Measurements from ENCODE around the gene LCK. TPM values are rescaled to one million over a fixed set of nuclear protein-coding genes. Genes with fewer than 3 reads are reported as not detected.

LCK gene
- total and polyA plus RNA-seq, 4 donors = 2.4 to 8.9 (median 4.3) TPM

- Histone ChIP-seq H3K27ac (ENCODE audit: low read depth in 1 of 2, low read length in 1 of 2) (no peak overlapping the region), H3K9me3 (ENCODE audit: control insufficient read depth in 4 of 4, insufficient read depth in 3 of 4, low read length in 3 of 4) (no peaks in the 10 kb centered on the region), H3K27me3 (ENCODE audit: control insufficient read depth in 3 of 3, insufficient read depth in 3 of 3, low read length in 2 of 3) (no peaks in the 10 kb centered on the region), H3K4me3 (no peak overlapping the region), H3K4me1 (ENCODE audit: control insufficient read depth in 5 of 5, insufficient read depth in 5 of 5, low read length in 5 of 5) (peaks cover 3 to 8% (median 5%) of the 10 kb centered on the region in 5 donors), H3K9ac (ENCODE audit: insufficient read depth in 1 of 2, low read length in 2 of 2) (no peak overlapping the region), H3K36me3 (ENCODE audit: control insufficient read depth in 4 of 4, insufficient read depth in 4 of 4, low read length in 4 of 4) (no peaks in the 10 kb centered on the region)
- no peak for DNase-seq
- no peak for ATAC-seq (ENCODE audit: insufficient read depth, low FRiP score)
- WGBS, 2 donors = 86 to 88% methylated on average over 6 of the region's 6 CpGs
- TF ChIP-seq, protein P1, sequence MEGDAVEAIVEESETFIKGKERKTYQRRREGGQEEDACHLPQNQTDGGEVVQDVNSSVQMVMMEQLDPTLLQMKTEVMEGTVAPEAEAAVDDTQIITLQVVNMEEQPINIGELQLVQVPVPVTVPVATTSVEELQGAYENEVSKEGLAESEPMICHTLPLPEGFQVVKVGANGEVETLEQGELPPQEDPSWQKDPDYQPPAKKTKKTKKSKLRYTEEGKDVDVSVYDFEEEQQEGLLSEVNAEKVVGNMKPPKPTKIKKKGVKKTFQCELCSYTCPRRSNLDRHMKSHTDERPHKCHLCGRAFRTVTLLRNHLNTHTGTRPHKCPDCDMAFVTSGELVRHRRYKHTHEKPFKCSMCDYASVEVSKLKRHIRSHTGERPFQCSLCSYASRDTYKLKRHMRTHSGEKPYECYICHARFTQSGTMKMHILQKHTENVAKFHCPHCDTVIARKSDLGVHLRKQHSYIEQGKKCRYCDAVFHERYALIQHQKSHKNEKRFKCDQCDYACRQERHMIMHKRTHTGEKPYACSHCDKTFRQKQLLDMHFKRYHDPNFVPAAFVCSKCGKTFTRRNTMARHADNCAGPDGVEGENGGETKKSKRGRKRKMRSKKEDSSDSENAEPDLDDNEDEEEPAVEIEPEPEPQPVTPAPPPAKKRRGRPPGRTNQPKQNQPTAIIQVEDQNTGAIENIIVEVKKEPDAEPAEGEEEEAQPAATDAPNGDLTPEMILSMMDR (IDR thresholded peaks at IDR 0.05; ENCODE audit: control extremely low read depth, extremely low read depth) = no peak
Observed at GRCh38 chr1:32208469-32208868, 42.6 kb upstream of the LCK start.

DNA sequence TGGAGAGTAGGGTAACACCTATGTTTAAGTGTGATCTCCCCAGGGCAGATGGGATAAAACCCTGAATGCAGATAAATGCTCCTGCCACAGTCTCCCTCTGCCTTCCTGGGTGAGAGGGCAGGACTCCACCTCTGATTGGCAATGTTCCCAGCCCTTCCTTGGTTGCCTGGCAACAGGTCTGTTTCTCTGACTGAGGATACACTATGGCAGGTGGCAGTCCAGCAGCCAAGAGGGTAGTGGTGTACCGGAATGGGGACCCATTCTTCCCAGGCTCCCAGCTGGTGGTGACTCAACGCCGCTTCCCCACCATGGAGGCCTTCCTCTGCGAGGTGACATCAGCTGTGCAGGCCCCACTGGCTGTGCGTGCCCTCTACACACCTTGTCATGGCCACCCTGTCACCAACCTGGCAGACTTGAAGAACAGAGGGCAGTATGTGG is 42.2 kb upstream of the LCK start, which contains the start of gene DCDC2B:
Gene DCDC2B, plus strand, starts transcription at position 199 of the 438 bp plus-strand sequence. Its CDS starts 5 bp downstream, at position 204.
- no peaks in the 10 kb centered on the region for H3K36me3 ChIP-seq (ENCODE audit: control insufficient read depth in 4 of 4, insufficient read depth in 4 of 4, low read length in 4 of 4)
- TF ChIP-seq, protein P1 (IDR thresholded peaks at IDR 0.05; ENCODE audit: control extremely low read depth, extremely low read depth) = no peak
- no peak for ATAC-seq (ENCODE audit: insufficient read depth, low FRiP score)
- H3K9me3 ChIP-seq (ENCODE audit: control insufficient read depth in 4 of 4, insufficient read depth in 3 of 4, low read length in 3 of 4) = no peaks in the 10 kb centered on the region
- DNase-seq = peak; percentile 64 to 67 (median 64)
- no peak within 1 kb of the TSS for H3K9ac ChIP-seq (ENCODE audit: insufficient read depth in 1 of 2, low read length in 2 of 2)
- H3K27me3 ChIP-seq (ENCODE audit: control insufficient read depth in 3 of 3, insufficient read depth in 3 of 3, low read length in 2 of 3) = no peaks in the 10 kb centered on the region
- H3K4me1 ChIP-seq (ENCODE audit: control insufficient read depth in 5 of 5, insufficient read depth in 5 of 5, low read length in 5 of 5) = peaks cover 3 to 8% (median 5%) of the 10 kb centered on the region in 5 donors
- WGBS, 2 donors = 79 to 84% methylated on average over 5 of the region's 5 CpGs
- H3K4me3 ChIP-seq = no peak within 1 kb of the TSS
- H3K27ac ChIP-seq (ENCODE audit: low read depth in 1 of 2, low read length in 1 of 2) = no peak within 1 kb of the TSS

DNA sequence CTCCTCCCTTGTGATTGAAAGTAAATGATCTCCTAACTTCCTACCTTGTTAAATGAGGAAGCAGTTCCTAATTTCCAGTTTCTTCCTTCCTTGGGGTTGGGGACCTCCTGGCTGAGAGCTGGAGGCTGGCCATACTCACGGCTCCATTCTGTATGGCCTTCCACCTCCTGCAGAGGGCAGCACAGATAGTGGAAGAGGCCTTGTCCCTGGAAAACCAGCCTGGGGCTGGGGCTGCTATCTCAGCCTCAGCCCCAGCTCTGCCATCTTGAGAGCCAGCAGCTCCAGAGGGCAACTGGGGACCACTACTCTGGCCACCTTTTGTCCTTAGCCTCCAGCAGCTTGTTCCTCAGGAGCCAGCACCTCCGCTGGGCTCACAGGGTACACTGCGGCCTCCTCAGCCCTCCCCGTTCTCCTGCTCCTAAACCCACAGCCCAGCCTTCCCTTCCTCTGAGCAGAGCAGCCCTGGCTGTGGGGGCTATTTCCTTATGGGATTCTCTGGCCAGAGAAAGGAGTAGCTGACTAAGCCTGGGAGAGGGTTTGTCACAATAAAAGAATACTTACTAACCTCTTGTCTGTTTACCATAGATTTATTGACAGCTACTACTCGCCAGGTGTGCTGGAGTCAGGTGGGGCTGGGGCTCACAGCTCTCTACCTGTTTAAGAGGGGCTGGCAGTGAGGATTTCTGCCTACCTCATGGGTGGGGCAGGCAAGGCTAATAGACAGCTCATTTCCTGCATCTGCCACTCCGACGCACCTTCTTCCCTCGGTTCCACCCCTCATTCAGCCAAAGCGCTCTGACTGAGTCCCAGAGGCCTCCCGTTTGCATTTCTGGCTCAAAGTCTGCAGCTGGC is 35.2 kb upstream of the LCK start:
- Histone ChIP-seq H3K27me3 (ENCODE audit: control insufficient read depth in 3 of 3, insufficient read depth in 3 of 3, low read length in 2 of 3) (no peaks in the 10 kb centered on the region), H3K27ac (ENCODE audit: low read depth in 1 of 2, low read length in 1 of 2) (peak overlapping the region in 1 of 2 donors; percentile 2)

More for the DNA sequence above, 35.2 kb upstream of the LCK start:
- no peaks in the 10 kb centered on the region for H3K9me3 ChIP-seq (ENCODE audit: control insufficient read depth in 4 of 4, insufficient read depth in 3 of 4, low read length in 3 of 4)
- no peak overlapping the region for H3K9ac ChIP-seq (ENCODE audit: insufficient read depth in 1 of 2, low read length in 2 of 2)
- peaks cover 0 to 34% (median 26%) of the 10 kb centered on the region in 4 donors for H3K36me3 ChIP-seq (ENCODE audit: control insufficient read depth in 4 of 4, insufficient read depth in 4 of 4, low read length in 4 of 4)
- DNase-seq (peak; percentile 59 to 64 (median 62)), ATAC-seq (ENCODE audit: insufficient read depth, low FRiP score) (no peak)
- WGBS, 2 donors = 79 to 82% methylated on average over 10 of the region's 10 CpGs
- H3K4me1 ChIP-seq (ENCODE audit: control insufficient read depth in 5 of 5, insufficient read depth in 5 of 5, low read length in 5 of 5) = peaks cover 0 to 2% (median under 1%) of the 10 kb centered on the region in 5 donors
- H3K4me3 ChIP-seq = no peak overlapping the region
- TF ChIP-seq, protein P1 (IDR thresholded peaks at IDR 0.05; ENCODE audit: control extremely low read depth, extremely low read depth) = peak; percentile 75
